Measurements from ENCODE around the gene PDZD7.

PDZD7 gene

GRCh38 chr10:101061624-101062231 lies 30.8 kb upstream of the PDZD7 start, which contains the start of gene KAZALD1:
Gene KAZALD1 (plus strand): TSS chr10:101061989. CDS start chr10:101062593, 604 bp downstream.
- DNase-seq (ENCODE audit: low read depth in 2 of 2, low spot score in 1 of 2) = no peak

GRCh38 chr10:101060951-101061623 lies 30.2 kb upstream of the PDZD7 start:
- peak in 1 of 2 donors; percentile 74 for DNase-seq (ENCODE audit: low read depth in 2 of 2, low spot score in 1 of 2)

- peak; percentile 68 to 94 for DNase-seq (ENCODE audit: low read depth in 2 of 2, low spot score in 1 of 2)
These were observed 29.4 kb upstream of the PDZD7 start for GRCh38 chr10:101060036-101060950.

DNA sequence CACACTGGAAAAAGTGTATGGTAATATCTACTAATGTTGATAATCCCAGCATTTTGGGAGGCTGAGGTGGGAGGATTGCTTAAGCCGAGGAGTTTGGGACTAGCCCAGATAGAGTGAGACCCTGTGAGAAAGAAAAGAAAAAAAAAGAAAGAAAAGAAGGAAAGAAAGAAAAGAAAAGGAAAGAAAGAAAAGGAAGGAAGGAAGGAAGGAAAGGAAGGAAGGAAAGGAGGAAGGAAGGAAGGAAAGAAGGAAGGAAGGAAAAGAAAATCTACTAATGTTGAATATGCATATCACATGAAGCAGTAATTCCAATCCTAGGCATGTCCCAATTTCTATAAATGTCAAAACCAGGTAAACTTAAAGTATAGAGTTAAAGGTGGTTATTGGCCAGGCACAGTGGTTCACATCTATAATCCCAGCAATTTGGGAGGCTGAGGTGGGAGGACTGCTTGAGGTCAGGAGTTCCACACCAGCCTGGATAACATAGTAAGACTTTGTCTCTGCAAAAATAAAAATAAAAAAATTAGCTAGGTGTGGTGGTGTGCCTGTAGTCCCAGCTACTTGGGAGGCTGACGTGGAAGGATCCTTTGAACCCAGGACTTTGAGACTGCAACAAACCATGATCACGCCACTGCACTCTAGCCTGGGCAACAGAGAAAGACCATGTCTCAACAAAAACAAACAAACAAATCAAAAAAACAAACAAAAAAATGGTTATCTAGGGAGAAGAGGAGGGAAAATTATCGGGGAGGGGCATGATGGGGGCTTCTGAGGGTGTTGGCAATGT lies 25.6 kb upstream of the PDZD7 start:
- no peak for DNase-seq (ENCODE audit: low read depth in 2 of 2, low spot score in 1 of 2)

DNA sequence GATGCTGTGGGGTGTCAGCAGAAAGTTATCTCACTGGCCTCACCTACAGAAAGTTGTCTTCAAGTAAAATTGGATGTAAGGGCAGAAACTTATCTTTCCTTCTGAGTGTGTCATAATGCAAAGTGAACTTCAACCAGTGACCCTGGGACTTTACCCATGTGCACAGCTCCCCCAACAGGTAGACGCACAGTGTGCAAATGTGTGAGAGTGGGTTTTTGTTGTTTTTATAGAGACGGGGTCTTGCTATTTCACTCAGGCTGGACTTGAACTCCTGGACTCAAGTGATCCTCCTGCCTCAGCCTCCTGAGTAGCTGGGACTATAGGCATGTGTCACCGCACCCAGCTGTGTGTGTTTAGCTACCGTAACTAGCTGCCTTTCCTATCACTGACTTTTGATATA lies 24.5 kb upstream of the PDZD7 start:
- no peak for DNase-seq (ENCODE audit: low read depth in 2 of 2, low spot score in 1 of 2)

GRCh38 chr10:101054876-101055275 lies 23.9 kb upstream of the PDZD7 start:
- DNase-seq (ENCODE audit: low read depth in 2 of 2, low spot score in 1 of 2) = no peak

DNA sequence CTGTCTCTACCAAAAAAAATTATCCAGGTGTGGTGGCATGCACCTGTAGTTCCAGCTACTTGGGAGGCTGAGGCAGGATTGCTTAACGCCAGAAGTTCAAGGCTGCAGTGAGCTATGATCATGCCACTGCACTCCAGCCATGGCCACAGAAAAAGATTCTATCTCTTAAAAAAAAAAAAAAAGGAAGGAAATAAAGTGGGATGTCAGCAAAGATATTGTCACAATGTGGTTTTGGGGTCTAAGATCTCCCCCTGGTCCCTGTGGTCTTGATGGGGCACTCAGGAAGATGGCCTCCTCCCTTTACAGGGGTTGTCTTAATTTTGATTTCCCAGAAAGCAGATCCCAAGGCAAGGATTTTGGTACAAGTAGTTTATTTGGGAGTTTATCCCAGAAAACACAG lies 23.4 kb upstream of the PDZD7 start:
- DNase-seq (ENCODE audit: low read depth in 2 of 2, low spot score in 1 of 2) = no peak

DNA sequence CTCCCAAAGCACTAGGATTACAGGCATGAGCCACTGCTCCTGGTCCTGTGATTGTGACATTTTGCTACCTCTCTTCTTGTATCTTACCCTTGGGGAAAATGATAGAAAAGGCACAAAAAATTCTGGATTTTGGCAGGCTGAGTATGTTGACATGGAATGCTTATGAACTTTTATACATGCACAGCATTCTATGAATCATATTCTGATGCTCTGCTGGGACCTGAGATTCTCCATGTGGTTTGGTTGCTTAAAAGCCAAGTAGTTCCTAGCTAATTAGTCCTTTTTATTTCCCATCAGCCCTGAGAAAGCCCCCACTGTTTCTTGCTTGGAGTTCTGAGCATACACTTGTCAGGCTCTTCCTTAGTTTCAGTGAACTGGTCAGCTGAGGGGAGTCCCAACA lies 22.6 kb upstream of the PDZD7 start:
- no peak for DNase-seq (ENCODE audit: low read depth in 2 of 2, low spot score in 1 of 2)

DNA sequence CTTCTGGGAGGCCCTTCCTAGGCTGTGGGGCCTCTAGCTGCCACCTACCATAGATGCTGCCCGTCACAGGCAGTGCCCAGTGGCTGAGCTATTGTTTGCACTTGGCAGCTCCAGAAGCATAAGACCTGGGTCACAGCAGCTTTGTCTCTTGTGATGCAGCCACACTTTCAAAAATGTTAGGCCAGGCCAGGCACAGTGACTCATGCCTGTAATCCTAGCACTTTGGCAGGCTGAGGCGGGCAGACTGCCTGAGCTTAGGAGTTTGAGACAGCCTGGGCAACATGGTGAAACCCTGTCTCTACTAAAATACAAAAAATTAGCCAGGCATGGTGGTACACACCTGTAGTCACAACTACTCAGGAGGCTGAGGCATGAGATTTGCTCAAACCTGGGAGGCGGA lies 21.4 kb upstream of the PDZD7 start:
- no peak for DNase-seq (ENCODE audit: low read depth in 2 of 2, low spot score in 1 of 2)

DNA sequence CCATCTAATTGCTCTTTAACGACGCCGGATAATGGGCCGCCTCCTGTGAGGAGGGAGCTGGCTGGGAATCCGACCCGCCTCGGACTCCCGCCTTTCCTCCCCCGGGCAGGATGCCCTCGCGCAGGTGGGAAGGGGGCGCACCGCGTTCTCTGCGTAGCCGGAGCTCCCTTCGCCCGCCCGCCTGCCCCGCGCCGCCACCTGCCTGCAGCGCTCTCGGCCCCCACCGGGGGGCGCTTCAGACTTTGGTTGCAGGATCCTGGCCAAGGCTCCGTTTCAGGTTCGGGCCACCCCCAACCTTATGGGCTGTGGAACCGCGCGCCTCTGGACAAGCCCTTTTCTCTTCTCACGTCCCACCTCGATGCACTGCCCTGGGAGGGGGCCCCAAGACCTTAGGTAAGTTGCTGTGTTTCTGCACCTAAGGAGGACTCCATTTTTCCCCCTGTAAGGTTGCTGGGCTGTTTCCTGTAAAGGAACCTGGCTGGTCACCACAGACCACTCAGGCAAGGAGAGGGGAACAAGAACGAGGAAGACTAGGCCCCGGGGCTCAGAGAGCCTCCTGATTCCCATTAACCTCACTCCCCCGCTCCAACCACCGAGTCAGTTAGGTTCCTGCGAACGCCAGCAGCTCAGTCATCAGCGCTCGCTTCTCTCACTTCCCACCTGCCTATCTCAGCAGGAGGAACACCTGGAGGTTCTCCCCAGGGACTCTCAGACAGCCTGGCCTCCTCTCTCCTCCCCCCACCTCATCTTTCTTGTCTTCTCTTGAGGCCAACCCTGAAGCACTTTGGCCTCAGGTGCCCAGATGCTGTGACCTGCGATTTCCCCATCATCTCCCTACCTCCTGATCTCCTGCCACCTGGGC lies 19.5 kb upstream of the PDZD7 start:
- DNase-seq (ENCODE audit: low read depth in 2 of 2, low spot score in 1 of 2) = peak in 1 of 2 donors; percentile 62

GRCh38 chr10:101047961-101048892 lies 17.3 kb upstream of the PDZD7 start:
- DNase-seq (ENCODE audit: low read depth in 2 of 2, low spot score in 1 of 2) = no peak

DNA sequence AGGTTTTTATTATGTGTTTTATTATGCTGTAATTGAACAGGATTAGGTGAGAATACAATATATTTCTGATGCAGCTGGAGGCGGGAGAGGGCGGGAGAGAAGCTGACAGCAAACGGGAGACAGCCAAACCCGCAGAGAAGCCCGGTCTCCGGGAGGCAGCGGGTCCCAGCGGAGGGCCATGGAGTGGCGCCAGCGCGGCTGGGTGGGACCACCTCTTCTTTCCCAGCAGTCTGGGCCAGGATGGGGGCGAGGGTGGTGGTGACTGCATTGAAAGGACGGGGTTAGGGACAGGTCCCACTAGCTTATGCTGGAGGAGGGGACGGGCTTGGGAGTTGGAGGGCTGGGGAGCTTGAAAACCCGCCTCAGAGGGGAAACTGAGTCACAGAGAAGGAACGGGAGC lies 16.3 kb upstream of the PDZD7 start:
- DNase-seq (ENCODE audit: low read depth in 2 of 2, low spot score in 1 of 2) = no peak

DNA sequence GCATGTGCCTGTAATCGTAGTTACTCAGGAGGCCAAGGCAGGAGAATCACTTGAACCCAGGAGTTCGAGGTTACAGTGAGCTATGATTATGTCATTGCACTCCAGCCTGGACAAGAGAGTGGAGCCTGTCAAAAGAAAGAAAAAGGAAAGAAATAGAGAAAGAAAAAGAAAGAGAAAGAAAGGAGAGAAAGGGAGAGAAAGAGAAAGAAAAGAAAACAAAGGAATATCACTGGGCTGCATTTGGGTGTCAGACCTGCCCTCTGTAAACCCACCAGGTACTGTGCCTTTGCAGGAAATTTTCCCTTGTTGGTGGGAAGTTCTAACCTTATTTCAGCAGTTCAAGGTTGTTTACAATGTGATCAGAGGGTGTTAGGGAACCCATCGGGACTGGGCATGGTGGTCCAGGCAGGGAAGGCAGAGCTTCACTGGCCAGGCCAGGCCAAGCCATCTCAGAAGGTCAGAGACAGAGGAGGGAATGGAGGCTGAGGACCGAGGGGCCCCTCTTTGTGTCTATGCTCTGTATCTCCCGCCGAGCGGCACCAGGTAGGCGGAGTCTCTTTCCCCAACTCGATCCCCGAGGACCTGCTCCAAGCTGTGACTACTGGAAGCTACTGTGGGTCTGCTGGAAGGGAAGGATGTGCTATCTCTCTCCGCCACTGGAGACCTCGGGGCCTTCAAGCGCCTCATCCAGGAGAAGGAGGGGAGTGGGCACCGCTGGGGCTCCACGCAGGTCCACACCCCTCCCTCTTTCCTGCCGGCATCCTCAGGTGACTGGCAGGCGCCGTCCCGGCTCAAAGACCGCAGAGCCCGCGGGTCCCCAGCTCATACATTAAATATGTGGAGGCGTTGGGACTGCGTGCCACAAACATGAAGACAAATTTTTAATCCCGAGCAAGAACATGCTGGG lies 15.7 kb upstream of the PDZD7 start:
- DNase-seq (ENCODE audit: low read depth in 2 of 2, low spot score in 1 of 2) = no peak

- no peak for DNase-seq (ENCODE audit: low read depth in 2 of 2, low spot score in 1 of 2)
These were observed 13.2 kb upstream of the PDZD7 start for GRCh38 chr10:101044117-101044516.

- DNase-seq (ENCODE audit: low read depth in 2 of 2, low spot score in 1 of 2) = no peak
These were observed 12.4 kb upstream of the PDZD7 start for GRCh38 chr10:101043363-101043707.

- peak; percentile 72 to 75 for DNase-seq (ENCODE audit: low read depth in 2 of 2, low spot score in 1 of 2)
These were observed 11.9 kb upstream of the PDZD7 start for GRCh38 chr10:101042667-101043362.

GRCh38 chr10:101042118-101042517 lies 11.2 kb upstream of the PDZD7 start:
- no peak for DNase-seq (ENCODE audit: low read depth in 2 of 2, low spot score in 1 of 2)

All from stimulated activated CD8-positive, alpha-beta memory T cell treated with anti-CD3 and anti-CD28 coated beads, Interleukin-4, amount 100 ng/mL, for 4 hours (primary cell).